22Rv1 (cell line): ENCODE data around the gene RBMS1.

Experiments
- ZFX ChIP-seq: fragments of 450-650 bp; IDR thresholded peaks from 2 replicates; pipeline ENCODE4 v1.6.1; 2017; ENCODE audit warnings: antibody characterized with exemption, borderline replicate concordance
- TF ChIP-seq, protein P1 (sequence below): fragments of 450-650 bp; IDR thresholded peaks from 2 replicates; pipeline ENCODE4 v1.5.1; 2017; ENCODE audit warnings: mild to moderate bottlenecking

DNA sequence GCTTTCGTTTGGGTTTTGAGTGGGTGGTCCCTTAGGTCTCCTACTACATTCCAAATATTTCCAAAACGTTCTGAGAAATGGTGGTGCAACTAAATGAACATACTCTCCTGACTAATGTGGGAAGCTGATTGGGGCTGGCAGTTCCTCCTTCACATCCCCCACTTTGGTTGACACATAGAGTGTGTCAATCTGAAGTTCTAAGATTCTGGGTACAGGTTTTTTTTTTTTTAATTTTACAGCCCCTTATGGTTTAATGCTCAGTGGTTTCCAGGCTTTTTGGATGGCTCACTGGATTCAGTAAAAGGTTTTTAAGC, 235.2 kb downstream of the RBMS1 start:
- TF ChIP-seq, protein P1, sequence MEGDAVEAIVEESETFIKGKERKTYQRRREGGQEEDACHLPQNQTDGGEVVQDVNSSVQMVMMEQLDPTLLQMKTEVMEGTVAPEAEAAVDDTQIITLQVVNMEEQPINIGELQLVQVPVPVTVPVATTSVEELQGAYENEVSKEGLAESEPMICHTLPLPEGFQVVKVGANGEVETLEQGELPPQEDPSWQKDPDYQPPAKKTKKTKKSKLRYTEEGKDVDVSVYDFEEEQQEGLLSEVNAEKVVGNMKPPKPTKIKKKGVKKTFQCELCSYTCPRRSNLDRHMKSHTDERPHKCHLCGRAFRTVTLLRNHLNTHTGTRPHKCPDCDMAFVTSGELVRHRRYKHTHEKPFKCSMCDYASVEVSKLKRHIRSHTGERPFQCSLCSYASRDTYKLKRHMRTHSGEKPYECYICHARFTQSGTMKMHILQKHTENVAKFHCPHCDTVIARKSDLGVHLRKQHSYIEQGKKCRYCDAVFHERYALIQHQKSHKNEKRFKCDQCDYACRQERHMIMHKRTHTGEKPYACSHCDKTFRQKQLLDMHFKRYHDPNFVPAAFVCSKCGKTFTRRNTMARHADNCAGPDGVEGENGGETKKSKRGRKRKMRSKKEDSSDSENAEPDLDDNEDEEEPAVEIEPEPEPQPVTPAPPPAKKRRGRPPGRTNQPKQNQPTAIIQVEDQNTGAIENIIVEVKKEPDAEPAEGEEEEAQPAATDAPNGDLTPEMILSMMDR = no peak
- no peak for TF ChIP-seq ZFX
